LNCAP (cell line): Measurements from ENCODE around the gene TMEM168.

ENCODE experiments used
- CTCF ChIP-seq: fragments of 450-650 bp; IDR thresholded peaks from 2 replicates; pipeline ENCODE4 v1.5.1; 2017; ENCODE audit warnings: mild to moderate bottlenecking

Gene TMEM168

GRCh38 chr7:112789453-112789816 lies 758 bp downstream of the TMEM168 start:
- no peak for TF ChIP-seq CTCF

GRCh38 chr7:112788778-112789343 lies 1.3 kb downstream of the TMEM168 start:
- TF ChIP-seq CTCF: no peak

GRCh38 chr7:112784603-112785002 lies 5.6 kb downstream of the TMEM168 start:
- TF ChIP-seq CTCF: no peak

- TF ChIP-seq CTCF: no peak
Observed at GRCh38 chr7:112782498-112782897, 7.7 kb downstream of the TMEM168 start.

GRCh38 chr7:112781558-112781957 lies 8.6 kb downstream of the TMEM168 start:
- no peak for TF ChIP-seq CTCF

- TF ChIP-seq CTCF: no peak
Observed at GRCh38 chr7:112781110-112781509, 9.1 kb downstream of the TMEM168 start.

- no peak for TF ChIP-seq CTCF
Observed at GRCh38 chr7:112779667-112780066, 10.5 kb downstream of the TMEM168 start.

GRCh38 chr7:112777406-112777805 lies 12.8 kb downstream of the TMEM168 start:
- no peak for TF ChIP-seq CTCF
